IPS-15b (cell line): Measurements from ENCODE around the gene CD28.
"Not testable (repeated sequence)": the region's sequence is repeated elsewhere in the genome, so short reads cannot be mapped to it uniquely, and the experiment has no call there.

Experiments used
- H3K27me3 ChIP-seq: one replicate; pipeline ENCODE4 v1.6.1; 2013; ENCODE audit warnings: low read length; ENCODE audit not compliant: control insufficient read depth, insufficient read depth
- H3K36me3 ChIP-seq: one replicate; pipeline ENCODE4 v1.6.1; 2013; ENCODE audit warnings: low read length; ENCODE audit not compliant: control insufficient read depth, insufficient read depth
- H3K4me1 ChIP-seq: one replicate; pipeline ENCODE4 v1.6.1; 2013; ENCODE audit warnings: mild to moderate bottlenecking, low read length; ENCODE audit not compliant: control insufficient read depth, insufficient read depth
- H3K4me3 ChIP-seq: one replicate; pipeline ENCODE4 v1.5.1; 2013; ENCODE audit warnings: low read depth, low read length
- H3K9ac ChIP-seq: one replicate; pipeline ENCODE4 v1.6.1; 2013; ENCODE audit warnings: low read depth, mild to moderate bottlenecking, low read length
- H3K9me3 ChIP-seq: one replicate; pipeline ENCODE4 v1.6.1; 2013; ENCODE audit warnings: mild to moderate bottlenecking, low read length; ENCODE audit not compliant: control insufficient read depth, insufficient read depth

The CD28 gene

DNA sequence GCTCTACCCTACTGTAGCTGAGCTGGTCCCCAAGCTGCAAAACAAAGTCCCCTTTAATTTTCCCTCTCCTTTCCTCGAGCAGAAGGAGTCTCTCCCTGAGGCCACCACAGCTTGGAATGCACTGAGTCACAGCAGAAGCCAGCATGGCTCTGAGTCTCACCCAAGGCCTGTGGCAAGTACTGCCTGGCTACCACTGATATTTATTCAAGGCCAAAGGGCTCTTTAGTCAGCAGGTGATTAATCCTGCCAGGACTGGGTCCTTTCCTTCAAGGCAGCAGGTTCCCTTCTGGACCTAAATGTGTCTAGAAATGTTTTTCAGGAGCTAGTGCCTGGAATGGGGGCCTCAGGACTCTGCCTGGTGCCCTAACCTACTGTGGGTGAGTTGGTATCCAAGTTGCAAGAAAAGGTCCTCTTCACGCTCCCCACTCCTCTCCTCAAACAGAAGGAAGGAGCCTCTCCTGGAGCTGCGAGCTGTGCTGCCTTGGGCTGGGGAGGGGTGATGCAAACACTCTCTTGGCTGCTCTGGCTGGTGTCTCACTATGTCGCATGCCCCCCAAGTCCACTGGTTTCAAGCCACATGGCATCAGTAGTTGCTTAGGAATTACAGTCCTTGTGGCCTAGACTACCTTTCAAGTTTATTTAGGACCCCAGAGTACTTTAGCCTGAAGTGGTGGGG is 53.4 kb downstream of the CD28 start:
- Histone ChIP-seq H3K9ac (no peak overlapping the region), H3K4me1 (no peaks in the 10 kb centered on the region), H3K27me3 (no peaks in the 10 kb centered on the region)

DNA sequence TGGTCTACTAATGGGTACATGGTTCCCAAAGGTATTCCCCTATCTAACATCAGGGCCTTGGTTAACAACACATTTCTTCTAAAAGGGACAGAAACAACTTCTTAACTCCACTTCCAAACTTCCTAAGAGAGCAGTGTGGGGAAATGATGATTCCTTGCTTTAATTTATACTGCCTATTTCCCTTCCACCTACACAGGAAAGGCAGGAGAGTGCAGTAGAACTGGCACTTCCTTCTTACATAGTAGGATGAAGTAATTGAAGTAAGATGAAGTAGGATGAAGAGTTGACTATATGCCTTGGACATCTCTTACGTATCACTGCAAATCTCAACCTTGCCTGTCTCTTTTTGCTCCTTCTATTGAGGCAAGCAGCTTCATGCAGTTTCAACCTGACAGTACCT is 54.7 kb downstream of the CD28 start:
- Histone ChIP-seq H3K9ac (no peak overlapping the region), H3K4me1 (no peaks in the 10 kb centered on the region), H3K36me3 (no peaks in the 10 kb centered on the region), H3K4me3 (no peak overlapping the region), H3K27me3 (no peaks in the 10 kb centered on the region), H3K9me3 (no peaks in the 10 kb centered on the region)

More for the DNA sequence above, 53.4 kb downstream of the CD28 start:
- no peak overlapping the region for H3K4me3 ChIP-seq
- no peaks in the 10 kb centered on the region for H3K9me3 ChIP-seq
- no peaks in the 10 kb centered on the region for H3K36me3 ChIP-seq

DNA sequence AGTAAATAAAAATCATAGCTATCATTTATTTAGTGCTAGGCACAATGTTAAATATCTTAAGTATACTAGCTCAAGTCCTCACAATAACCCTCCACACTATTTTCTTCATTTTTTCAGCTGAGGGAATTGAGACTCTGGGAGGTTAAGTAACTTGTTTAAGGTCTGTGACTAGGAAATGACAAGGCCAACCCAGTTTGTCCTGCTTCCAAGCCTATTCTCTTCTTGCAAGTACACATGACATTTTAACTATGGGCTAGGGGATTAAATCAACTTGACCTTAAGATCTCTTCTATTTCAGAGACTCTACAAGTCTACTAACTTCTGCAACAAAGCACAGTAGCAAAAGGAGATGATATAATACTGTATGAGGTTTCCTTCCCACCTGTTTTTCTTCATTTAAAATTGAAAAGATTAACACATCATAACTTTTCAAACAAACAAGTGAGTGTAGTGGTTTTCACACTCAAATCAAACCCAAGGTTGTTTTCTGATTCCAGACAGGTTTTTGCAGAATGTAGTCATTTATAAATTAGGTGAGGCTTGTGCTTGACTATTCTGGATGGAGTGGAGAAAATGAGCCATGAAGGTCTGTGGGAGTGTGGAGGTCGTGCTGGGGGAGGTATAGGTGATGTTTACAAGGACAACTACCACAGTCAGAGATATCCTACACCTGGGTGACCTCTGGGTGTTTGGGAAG is 57.0 kb downstream of the CD28 start:
- H3K27me3 ChIP-seq = no peaks in the 10 kb centered on the region
- H3K9me3 ChIP-seq = no peaks in the 10 kb centered on the region
- H3K4me3 ChIP-seq = no peak overlapping the region
- no peak overlapping the region for H3K9ac ChIP-seq
- H3K36me3 ChIP-seq = no peaks in the 10 kb centered on the region
- H3K4me1 ChIP-seq = no peaks in the 10 kb centered on the region

DNA sequence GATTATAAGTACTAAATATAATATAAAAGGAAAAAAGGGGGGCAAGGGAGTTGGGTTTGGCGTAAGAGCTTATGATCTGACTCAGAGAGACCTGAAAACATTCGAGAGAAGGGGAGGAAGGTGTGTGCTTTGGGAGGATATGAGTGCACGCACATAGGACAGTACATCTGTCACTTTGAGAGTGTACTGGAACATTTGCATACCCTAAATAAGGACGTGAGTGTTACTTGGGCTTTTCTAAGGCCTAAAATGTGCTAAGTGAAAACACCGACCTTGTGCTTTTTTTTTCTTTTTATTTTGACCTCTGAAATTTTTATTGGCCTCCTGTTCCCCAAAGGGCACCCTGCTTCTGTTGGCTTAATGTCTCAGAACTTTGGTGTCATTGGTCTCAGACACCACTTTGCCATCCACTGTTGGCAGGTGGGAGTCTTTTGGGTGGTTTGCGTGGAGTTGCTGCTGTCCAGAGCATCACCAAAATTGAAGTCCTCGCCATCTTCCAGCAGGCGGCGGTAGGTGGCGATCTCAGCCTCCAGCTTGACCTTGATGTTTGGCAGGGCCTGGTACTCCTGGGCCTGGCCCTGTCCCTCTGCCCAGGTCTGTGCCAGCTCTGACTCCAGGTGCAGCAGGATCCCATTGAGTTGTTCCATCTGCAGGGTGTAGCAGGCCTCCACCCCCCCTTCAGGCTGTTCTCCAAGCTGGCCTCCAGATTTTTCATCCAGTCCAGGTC is 57.7 kb downstream of the CD28 start:
- Histone ChIP-seq H3K4me3 (no peak overlapping the region), H3K4me1 (no peaks in the 10 kb centered on the region), H3K9me3 (no peaks in the 10 kb centered on the region), H3K9ac (no peak overlapping the region), H3K27me3 (no peaks in the 10 kb centered on the region), H3K36me3 (no peaks in the 10 kb centered on the region)

DNA sequence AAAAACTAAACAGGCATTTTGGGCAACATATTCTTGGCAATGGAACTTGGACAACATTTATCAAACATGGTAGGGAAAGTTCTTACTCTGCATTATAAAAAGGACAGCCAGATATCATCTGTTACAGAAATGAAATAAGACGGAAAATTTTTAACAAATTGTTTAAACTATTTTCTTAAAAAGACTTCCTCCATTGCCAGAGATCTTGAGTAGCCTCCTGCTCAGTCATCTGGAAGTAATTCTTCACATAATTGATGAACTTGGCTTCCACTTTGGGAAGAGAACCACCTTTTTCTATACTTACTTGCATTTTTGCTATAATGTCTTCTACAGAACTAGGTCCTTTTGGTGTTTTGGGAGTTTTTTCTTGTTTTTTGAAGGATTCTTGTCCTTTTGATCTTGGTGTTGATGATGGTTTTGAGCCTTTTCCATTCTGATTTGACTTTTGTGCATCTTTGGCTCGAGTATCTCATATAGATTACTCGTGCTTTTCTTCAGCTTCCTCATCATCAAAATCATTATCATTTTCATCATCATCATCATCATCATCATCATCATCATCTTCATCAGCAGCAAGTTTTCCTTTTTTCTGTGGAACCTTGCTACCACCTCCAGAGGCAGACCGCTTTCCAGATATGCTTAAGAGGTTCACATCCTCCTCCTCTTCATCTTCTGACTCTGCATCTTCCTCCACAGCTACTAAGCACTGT is 66.2 kb downstream of the CD28 start:
- no peaks in the 10 kb centered on the region for H3K27me3 ChIP-seq
- H3K9me3 ChIP-seq = no peaks in the 10 kb centered on the region
- no peak overlapping the region for H3K9ac ChIP-seq
- no peak overlapping the region for H3K4me3 ChIP-seq
- H3K36me3 ChIP-seq = no peaks in the 10 kb centered on the region
- H3K4me1 ChIP-seq = no peaks in the 10 kb centered on the region

DNA sequence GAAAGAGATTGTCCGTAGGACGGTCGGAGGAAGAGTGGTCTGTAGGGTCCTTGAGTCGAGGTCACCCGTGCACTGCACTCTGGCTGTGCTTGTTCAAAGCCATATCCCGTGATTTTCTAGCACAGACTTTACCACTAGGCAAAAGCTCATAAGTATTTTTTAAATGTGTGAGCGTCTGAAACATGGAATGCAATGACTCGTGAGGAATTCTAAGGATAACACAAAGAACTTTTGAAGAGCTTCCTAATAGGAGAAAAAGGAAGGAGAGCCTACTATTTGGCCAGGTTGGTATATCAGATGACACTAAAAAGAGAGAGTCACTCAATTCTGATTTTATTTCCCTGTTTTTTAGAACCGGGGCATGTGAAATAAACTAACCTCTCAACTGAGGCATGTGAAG is 68.3 kb downstream of the CD28 start:
- Histone ChIP-seq H3K4me3 (no peak overlapping the region), H3K36me3 (no peaks in the 10 kb centered on the region), H3K4me1 (no peaks in the 10 kb centered on the region), H3K9ac (no peak overlapping the region), H3K9me3 (no peaks in the 10 kb centered on the region), H3K27me3 (no peaks in the 10 kb centered on the region)

DNA sequence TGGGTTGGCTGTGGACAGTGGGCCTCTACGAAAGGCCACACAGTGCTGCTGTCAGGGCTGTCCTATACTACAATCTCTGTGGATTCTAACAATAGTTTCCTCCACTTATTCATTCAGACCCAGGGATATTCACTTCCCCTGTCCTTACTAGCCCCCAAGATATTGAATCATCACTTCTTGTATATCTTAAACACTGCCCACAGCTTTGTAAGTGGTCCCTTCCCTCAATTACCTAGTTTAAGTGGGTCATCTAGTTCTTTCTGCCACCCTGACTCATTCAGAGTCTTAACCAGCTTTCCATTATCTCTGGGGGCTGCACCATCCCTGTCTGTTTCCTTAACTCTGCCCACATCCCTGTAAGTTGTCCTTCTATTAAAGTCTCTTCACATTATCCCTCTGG is 69.2 kb downstream of the CD28 start:
- no peaks in the 10 kb centered on the region for H3K4me1 ChIP-seq
- no peaks in the 10 kb centered on the region for H3K36me3 ChIP-seq
- no peaks in the 10 kb centered on the region for H3K27me3 ChIP-seq
- no peak overlapping the region for H3K9ac ChIP-seq
- no peaks in the 10 kb centered on the region for H3K9me3 ChIP-seq
- no peak overlapping the region for H3K4me3 ChIP-seq

DNA sequence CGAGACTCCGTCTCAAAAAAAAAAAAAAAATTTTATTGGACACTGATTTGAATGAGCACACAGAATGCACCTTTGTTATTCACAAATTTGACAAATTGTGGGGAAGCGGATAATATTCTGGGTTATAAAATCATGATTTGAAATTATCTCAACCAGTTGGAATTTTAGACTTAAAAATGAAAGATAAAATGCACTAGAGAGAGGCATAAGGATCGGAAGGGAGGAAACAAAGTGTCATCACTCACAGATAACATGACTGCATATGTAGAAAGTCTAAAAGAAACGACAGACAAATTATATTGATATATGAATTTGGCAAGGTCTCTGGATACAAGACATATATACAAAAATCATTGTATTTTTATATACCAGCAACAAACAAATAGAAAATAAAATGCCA is 70.6 kb downstream of the CD28 start:
- no peak overlapping the region for H3K9ac ChIP-seq
- H3K36me3 ChIP-seq = no peaks in the 10 kb centered on the region
- no peaks in the 10 kb centered on the region for H3K4me1 ChIP-seq
- no peak overlapping the region for H3K4me3 ChIP-seq
- no peaks in the 10 kb centered on the region for H3K9me3 ChIP-seq
- no peaks in the 10 kb centered on the region for H3K27me3 ChIP-seq

DNA sequence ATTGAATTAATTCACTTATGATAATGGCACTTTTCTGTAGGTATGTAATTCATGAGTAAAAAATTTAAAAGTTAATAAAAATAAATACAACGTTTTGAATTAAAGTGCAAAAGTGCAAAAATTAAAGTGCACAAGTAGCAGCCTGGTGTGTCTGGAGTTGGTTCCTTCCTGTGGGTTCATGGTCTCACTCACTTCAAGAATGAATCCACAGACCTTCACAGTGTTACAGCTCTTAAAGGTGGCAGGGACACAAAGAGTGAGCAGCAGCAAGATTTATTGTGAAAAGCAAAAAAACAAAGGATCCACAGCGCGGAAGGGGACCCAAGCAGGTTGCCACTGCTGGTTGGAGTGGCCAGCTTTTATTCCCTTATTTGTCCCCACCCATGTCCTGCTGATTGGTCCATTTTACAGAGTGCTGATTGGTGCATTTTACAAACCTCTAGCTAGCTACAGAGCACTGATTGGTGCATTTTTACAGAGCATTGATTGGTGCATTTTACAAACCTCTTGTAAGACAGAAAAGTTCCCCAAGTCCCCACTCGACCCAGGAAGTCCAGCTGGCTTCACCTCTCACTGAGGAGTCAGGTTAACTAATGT is 73.1 kb downstream of the CD28 start:
- H3K9me3 ChIP-seq, H3K4me3 ChIP-seq, H3K27me3 ChIP-seq, H3K36me3 ChIP-seq, H3K9ac ChIP-seq, H3K4me1 ChIP-seq: not testable (repeated sequence)

DNA sequence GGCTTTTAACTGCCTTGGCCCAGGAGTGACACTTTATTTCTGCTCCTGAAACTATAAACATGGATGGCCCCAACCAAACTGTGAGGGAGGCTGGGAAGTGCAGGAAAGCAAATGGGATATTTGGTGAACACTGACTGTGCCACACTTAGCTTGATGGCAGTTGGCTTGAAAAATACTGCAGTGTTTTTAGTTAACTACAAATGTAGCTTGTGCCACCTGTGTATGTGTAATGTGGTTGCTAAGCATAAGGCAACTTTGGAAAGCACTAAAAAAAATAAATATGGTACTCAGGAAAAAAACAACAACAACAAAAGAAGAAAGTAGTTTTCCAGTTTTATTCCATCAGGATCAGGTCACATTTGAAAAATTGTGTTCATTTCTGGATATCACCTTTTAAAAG is 73.8 kb downstream of the CD28 start:
- no peak overlapping the region for H3K4me3 ChIP-seq
- no peak overlapping the region for H3K9ac ChIP-seq
- H3K9me3 ChIP-seq = no peaks in the 10 kb centered on the region
- H3K4me1 ChIP-seq = no peaks in the 10 kb centered on the region
- H3K36me3 ChIP-seq = no peaks in the 10 kb centered on the region
- H3K27me3 ChIP-seq = no peaks in the 10 kb centered on the region

DNA sequence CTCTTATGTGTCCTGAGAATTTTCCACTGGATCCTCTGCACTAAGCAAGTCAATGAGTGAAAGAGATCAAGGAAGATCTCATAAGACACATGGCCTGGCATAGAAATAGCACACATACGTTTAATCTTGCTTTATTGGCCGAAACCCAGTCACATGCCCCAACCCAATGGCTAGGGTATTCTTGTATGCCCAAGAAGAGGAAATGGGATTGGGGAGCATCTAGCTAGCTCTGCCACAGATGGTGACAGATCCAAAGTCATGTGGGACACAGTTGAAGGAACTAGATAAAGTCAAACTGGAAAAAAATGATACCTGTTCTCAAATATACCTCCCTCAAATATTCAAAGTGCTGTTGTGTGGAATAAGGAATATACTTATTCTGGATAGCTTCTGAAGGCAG is 74.7 kb downstream of the CD28 start:
- Histone ChIP-seq H3K36me3 (no peaks in the 10 kb centered on the region), H3K27me3 (no peaks in the 10 kb centered on the region), H3K4me1 (no peaks in the 10 kb centered on the region), H3K9me3 (no peaks in the 10 kb centered on the region), H3K4me3 (no peak overlapping the region), H3K9ac (no peak overlapping the region)
